ENCODE measurements around the gene BCL2L12. TPM values are rescaled to one million over a fixed set of nuclear protein-coding genes. Genes with fewer than 3 reads are reported as not detected.
A peak's percentile ranks its signal among the peaks of the same experiment; 100 is the strongest.

The BCL2L12 gene
- total and polyA plus RNA-seq, 8 donors, result 6.0 to 16.5 (median 10.6) TPM

- DNase-seq (no peak), ATAC-seq (no peak), FAIRE-seq (no peak)
- H3K27ac ChIP-seq, result no peak overlapping the region
- H3K27me3 ChIP-seq, result no peaks in the 10 kb centered on the region
- H3K9me3 ChIP-seq, result no peaks in the 10 kb centered on the region
- no peak for TF ChIP-seq CTCF (IDR thresholded peaks at IDR 0.05)
- H3K36me3 ChIP-seq, result peaks cover 6 to 25% (median 9%) of the 10 kb centered on the region in 3 donors
- intact Hi-C loops (cut with DNase I), result no loop called here
- peaks cover 0 to 13% (median 3%) of the 10 kb centered on the region in 3 donors for H3K4me1 ChIP-seq
- 68 to 70% methylated on average over 12 of the region's 12 CpGs for WGBS, 2 donors
- H3K4me3 ChIP-seq, result no peak overlapping the region
These were observed 22.9 kb downstream of the BCL2L12 start for GRCh38 chr19:49688531-49689132.

GRCh38 chr19:49689133-49690078 lies 23.7 kb downstream of the BCL2L12 start, which contains the start of gene ADM5:
TSS of gene ADM5 (plus strand) at chr19:49689594. CDS start at chr19:49689838, 244 bp downstream.
- Histone ChIP-seq H3K27ac (peak within 1 kb of the TSS in 2 of 4 donors; percentile 26 to 33), H3K4me1 (peaks cover 0 to 13% (median 3%) of the 10 kb centered on the region in 3 donors), H3K4me3 (peak within 1 kb of the TSS; percentile 23 to 58 (median 41)), H3K27me3 (no peaks in the 10 kb centered on the region), H3K36me3 (peaks cover under 1 to 18% (median 9%) of the 10 kb centered on the region in 3 donors), H3K9me3 (no peaks in the 10 kb centered on the region)
- DNase-seq (peak; percentile 67 to 90 (median 78)), FAIRE-seq (no peak), ATAC-seq (peak; percentile 82 to 88 (median 85))
- 22 to 24% methylated on average over 54 of the region's 54 CpGs for WGBS, 2 donors
- intact Hi-C loops (cut with DNase I), result no loop called here
- TF ChIP-seq CTCF (IDR thresholded peaks at IDR 0.05), result peak; percentile 27 to 64 (median 48)

- TF ChIP-seq CTCF (IDR thresholded peaks at IDR 0.05), result peak in 2 of 4 donors; percentile 2 to 8
- H3K4me1 ChIP-seq, result peaks cover 0 to 13% (median 3%) of the 10 kb centered on the region in 3 donors
- 7% methylated on average over 39 of the region's 39 CpGs for WGBS, 2 donors
- peak overlapping the region in 2 of 4 donors; percentile 26 to 33 for H3K27ac ChIP-seq
- peaks cover 0 to 11% (median 4%) of the 10 kb centered on the region in 3 donors for H3K36me3 ChIP-seq
- no peak for DNase-seq
- peak overlapping the region; percentile 23 to 58 (median 41) for H3K4me3 ChIP-seq
- ATAC-seq, result peak; percentile 27 to 50 (median 36)
- FAIRE-seq, result no peak
- intact Hi-C loops (cut with DNase I), result no loop called here
- no peaks in the 10 kb centered on the region for H3K27me3 ChIP-seq
- H3K9me3 ChIP-seq, result no peaks in the 10 kb centered on the region
These were observed 24.4 kb downstream of the BCL2L12 start for GRCh38 chr19:49690079-49690655.

DNA sequence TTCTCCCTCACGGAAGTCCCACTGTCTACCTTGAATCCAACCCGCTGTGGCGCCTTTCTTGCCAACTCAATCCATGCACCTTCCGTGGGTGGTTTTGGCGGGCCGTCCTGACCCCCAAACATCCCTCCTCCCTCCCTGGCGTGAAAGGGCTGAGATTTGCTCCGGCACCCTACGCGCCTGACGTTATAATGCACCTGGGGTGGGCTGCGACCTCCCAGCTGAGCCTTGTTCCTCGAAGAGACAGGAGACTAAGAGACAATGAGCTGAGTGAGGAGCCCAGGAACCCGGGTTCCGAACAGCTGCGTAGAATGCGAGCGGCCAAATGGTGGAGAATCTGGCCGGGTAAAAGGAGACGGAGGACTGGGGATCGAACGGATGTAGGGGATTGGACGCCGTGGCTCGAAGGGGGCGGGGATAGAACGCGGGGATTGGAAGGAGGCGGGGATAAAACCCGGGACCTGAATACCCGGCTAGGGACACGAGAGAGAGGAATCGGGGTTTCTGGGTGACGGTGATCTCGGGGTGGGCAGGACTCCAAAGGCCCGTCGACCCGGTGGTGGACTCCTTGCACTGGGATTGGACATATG lies 25.0 kb downstream of the BCL2L12 start, which contains the start of gene CPT1C:
TSS of gene CPT1C (plus strand) at position 461 of the 587 bp plus-strand sequence. CDS start 1,137 bp downstream, outside the sequence.
- peaks cover 0 to 13% (median 3%) of the 10 kb centered on the region in 3 donors for H3K4me1 ChIP-seq
- ATAC-seq (peak; percentile 80 to 89 (median 84)), DNase-seq (peak; percentile 73 to 89 (median 80)), FAIRE-seq (no peak)
- intact Hi-C loops (cut with DNase I), result no loop called here
- H3K27ac ChIP-seq, result peak within 1 kb of the TSS in 3 of 4 donors; percentile 8 to 33 (median 26)
- peak within 1 kb of the TSS; percentile 23 to 58 (median 41) for H3K4me3 ChIP-seq
- 1% methylated on average over 38 of the region's 38 CpGs for WGBS, 2 donors
- no peak for TF ChIP-seq CTCF (IDR thresholded peaks at IDR 0.05)
- no peaks in the 10 kb centered on the region for H3K9me3 ChIP-seq
- H3K27me3 ChIP-seq, result no peaks in the 10 kb centered on the region
- H3K36me3 ChIP-seq, result peaks cover 0 to 7% (median 4%) of the 10 kb centered on the region in 3 donors
